ENCODE measurements around the gene KIF14. TPM values are rescaled to one million over a fixed set of nuclear protein-coding genes. Genes with fewer than 3 reads are reported as not detected.

KIF14 gene
- total and polyA plus RNA-seq, 2 experiments from 2014 or later, result 0.54 to 2.2 TPM

DNA sequence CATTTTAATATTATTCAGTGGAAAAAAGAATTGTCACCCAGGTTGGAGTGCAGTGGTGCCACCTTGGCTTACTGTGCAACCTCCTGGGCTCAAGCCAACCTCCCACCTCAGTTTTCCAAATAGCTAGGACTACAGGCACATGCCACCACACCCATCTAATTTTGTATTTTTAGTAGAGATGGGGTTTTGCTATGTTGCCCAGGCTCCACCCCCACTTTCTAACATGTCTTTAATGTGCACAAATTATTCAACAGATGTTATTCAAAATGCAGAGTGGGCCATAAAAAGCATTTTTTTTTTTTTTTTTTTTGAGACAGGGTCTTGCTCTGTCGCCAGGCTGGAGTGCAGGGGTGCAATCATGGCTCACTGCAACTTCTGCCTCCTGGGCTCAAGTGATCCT lies 31.8 kb upstream of the KIF14 start:
- no peaks in the 10 kb centered on the region for H3K79me2 ChIP-seq
- WGBS (ENCODE audit: low lambda C conversion rate, missing lambda C conversion rate), result 100% methylated on average over 1 of the region's 1 CpG
- no peak overlapping the region for H2AFZ ChIP-seq
- no peaks in the 10 kb centered on the region for H3K9me3 ChIP-seq (ENCODE audit: low read depth)
- no peak for DNase-seq (ENCODE audit: low spot score)
- H3K4me3 ChIP-seq, result no peak overlapping the region
- H3K27ac ChIP-seq, result no peak overlapping the region
- H3K9me2 ChIP-seq (replicated peaks; ENCODE audit: insufficient read depth), result no peaks in the 10 kb centered on the region
- TF ChIP-seq EZH2phosphoT487 (IDR thresholded peaks at IDR 0.05; ENCODE audit: low read depth, severe bottlenecking, unreplicated experiment) (no peak), EZH2 (IDR thresholded peaks at IDR 0.05; ENCODE audit: borderline replicate concordance) (no peak)
- TF ChIP-seq, protein P1, sequence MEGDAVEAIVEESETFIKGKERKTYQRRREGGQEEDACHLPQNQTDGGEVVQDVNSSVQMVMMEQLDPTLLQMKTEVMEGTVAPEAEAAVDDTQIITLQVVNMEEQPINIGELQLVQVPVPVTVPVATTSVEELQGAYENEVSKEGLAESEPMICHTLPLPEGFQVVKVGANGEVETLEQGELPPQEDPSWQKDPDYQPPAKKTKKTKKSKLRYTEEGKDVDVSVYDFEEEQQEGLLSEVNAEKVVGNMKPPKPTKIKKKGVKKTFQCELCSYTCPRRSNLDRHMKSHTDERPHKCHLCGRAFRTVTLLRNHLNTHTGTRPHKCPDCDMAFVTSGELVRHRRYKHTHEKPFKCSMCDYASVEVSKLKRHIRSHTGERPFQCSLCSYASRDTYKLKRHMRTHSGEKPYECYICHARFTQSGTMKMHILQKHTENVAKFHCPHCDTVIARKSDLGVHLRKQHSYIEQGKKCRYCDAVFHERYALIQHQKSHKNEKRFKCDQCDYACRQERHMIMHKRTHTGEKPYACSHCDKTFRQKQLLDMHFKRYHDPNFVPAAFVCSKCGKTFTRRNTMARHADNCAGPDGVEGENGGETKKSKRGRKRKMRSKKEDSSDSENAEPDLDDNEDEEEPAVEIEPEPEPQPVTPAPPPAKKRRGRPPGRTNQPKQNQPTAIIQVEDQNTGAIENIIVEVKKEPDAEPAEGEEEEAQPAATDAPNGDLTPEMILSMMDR (IDR thresholded peaks at IDR 0.05; ENCODE audit: poor library complexity), result no peak
- H3K27me3 ChIP-seq, result no peaks in the 10 kb centered on the region
- H4K20me1 ChIP-seq (ENCODE audit: insufficient read depth, poor library complexity, severe bottlenecking), result no peaks in the 10 kb centered on the region
- no peaks in the 10 kb centered on the region for H3K4me1 ChIP-seq (ENCODE audit: insufficient read depth)
- no peak overlapping the region for H3K4me2 ChIP-seq
- peaks cover 4% of the 10 kb centered on the region for H3K36me3 ChIP-seq (replicated peaks; ENCODE audit: insufficient read depth, low read depth)

DNA sequence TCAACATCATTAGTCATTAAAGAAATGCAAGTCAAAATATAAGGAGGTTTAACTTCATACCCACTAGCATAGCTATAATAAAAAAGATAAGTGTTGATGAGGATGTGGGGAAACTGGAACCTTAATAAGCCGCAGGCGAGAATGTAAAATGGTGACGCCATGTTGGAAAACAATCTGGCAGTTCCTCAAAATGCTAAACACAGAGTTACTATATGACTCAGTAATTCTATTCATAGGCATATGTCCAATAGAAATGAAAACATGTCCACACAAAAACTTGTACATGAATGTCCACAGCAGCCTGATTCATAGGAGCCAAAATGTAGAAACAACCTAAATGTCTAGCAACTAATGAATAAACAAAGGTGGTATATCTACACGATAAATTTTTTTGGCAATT lies 26.0 kb upstream of the KIF14 start:
- H3K36me3 ChIP-seq (replicated peaks; ENCODE audit: insufficient read depth, low read depth), result no peaks in the 10 kb centered on the region
- TF ChIP-seq EZH2phosphoT487 (IDR thresholded peaks at IDR 0.05; ENCODE audit: low read depth, severe bottlenecking, unreplicated experiment) (no peak), EZH2 (IDR thresholded peaks at IDR 0.05; ENCODE audit: borderline replicate concordance) (no peak)
- TF ChIP-seq, protein P1 (IDR thresholded peaks at IDR 0.05; ENCODE audit: poor library complexity), result no peak

DNA sequence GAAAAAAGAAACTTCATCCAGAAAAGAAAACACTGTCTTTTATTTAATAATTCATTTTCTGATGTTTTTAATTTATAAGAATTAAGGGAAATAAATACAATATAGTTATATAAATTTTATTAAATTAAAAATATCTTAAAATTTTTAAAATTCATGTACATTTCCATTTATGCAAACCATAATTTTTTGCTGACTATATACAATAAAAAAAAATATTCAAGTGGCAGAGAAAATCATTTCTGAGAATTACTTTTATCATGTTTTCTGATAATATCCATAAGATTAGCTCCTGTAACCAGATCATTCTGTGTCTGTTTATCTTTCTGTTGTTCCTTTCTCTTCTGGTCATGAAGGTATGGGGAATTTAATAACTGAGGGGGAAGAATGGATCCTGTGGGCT lies 23.5 kb upstream of the KIF14 start:
- Histone ChIP-seq H4K20me1 (ENCODE audit: insufficient read depth, poor library complexity, severe bottlenecking) (no peaks in the 10 kb centered on the region), H3K36me3 (replicated peaks; ENCODE audit: insufficient read depth, low read depth) (no peaks in the 10 kb centered on the region), H3K4me3 (no peak overlapping the region), H2AFZ (no peak overlapping the region), H3K9me2 (replicated peaks; ENCODE audit: insufficient read depth) (no peaks in the 10 kb centered on the region), H3K4me1 (ENCODE audit: insufficient read depth) (peaks cover 3% of the 10 kb centered on the region), H3K79me2 (no peaks in the 10 kb centered on the region), H3K27ac (no peak overlapping the region), H3K27me3 (no peaks in the 10 kb centered on the region), H3K4me2 (no peak overlapping the region), H3K9me3 (ENCODE audit: low read depth) (no peaks in the 10 kb centered on the region)
- TF ChIP-seq EZH2 (IDR thresholded peaks at IDR 0.05; ENCODE audit: borderline replicate concordance) (no peak), EZH2phosphoT487 (IDR thresholded peaks at IDR 0.05; ENCODE audit: low read depth, severe bottlenecking, unreplicated experiment) (no peak)
- TF ChIP-seq, protein P1 (IDR thresholded peaks at IDR 0.05; ENCODE audit: poor library complexity), result no peak
- no peak for DNase-seq (ENCODE audit: low spot score)

More for the DNA sequence above, 26.0 kb upstream of the KIF14 start:
- H3K9me2 ChIP-seq (replicated peaks; ENCODE audit: insufficient read depth), result no peaks in the 10 kb centered on the region
- no peak overlapping the region for H3K27ac ChIP-seq
- DNase-seq (ENCODE audit: low spot score), result no peak
- H2AFZ ChIP-seq, result no peak overlapping the region
- H3K4me1 ChIP-seq (ENCODE audit: insufficient read depth), result no peaks in the 10 kb centered on the region
- H3K9me3 ChIP-seq (ENCODE audit: low read depth), result no peaks in the 10 kb centered on the region
- no peak overlapping the region for H3K4me2 ChIP-seq
- H3K79me2 ChIP-seq, result no peaks in the 10 kb centered on the region
- no peaks in the 10 kb centered on the region for H3K27me3 ChIP-seq
- 95% methylated on average over 4 of the region's 4 CpGs for WGBS (ENCODE audit: low lambda C conversion rate, missing lambda C conversion rate)
- H3K4me3 ChIP-seq, result no peak overlapping the region
- H4K20me1 ChIP-seq (ENCODE audit: insufficient read depth, poor library complexity, severe bottlenecking), result no peaks in the 10 kb centered on the region

DNA sequence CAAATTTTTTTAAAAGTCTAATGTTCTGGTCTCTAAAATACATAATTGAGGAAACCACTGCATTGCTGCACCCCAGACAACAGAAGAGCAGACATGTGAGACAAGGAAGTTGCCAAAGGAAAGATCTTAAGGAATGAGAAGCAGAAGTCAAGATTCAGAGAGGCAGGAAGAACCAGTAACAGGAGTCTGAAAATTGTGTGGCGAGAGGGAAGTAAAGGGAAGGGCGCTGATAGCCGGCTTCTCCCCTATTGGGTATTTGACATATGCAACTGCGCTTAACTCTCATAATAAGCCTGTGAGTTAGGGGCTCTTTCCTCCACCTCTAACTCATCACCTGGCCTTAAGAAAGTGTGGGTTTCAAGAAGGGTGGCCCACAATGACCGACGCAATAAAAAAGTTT lies 21.9 kb upstream of the KIF14 start:
- H3K27ac ChIP-seq, result no peak overlapping the region
- no peaks in the 10 kb centered on the region for H4K20me1 ChIP-seq (ENCODE audit: insufficient read depth, poor library complexity, severe bottlenecking)
- H3K36me3 ChIP-seq (replicated peaks; ENCODE audit: insufficient read depth, low read depth), result no peaks in the 10 kb centered on the region
- H3K4me2 ChIP-seq, result no peak overlapping the region
- 96% methylated on average over 6 of the region's 6 CpGs for WGBS (ENCODE audit: low lambda C conversion rate, missing lambda C conversion rate)
- no peak overlapping the region for H2AFZ ChIP-seq
- peaks cover 3% of the 10 kb centered on the region for H3K4me1 ChIP-seq (ENCODE audit: insufficient read depth)
- no peak for DNase-seq (ENCODE audit: low spot score)
- no peak for TF ChIP-seq EZH2 (IDR thresholded peaks at IDR 0.05; ENCODE audit: borderline replicate concordance)
- TF ChIP-seq, protein P1 (IDR thresholded peaks at IDR 0.05; ENCODE audit: poor library complexity), result no peak
- TF ChIP-seq EZH2phosphoT487 (IDR thresholded peaks at IDR 0.05; ENCODE audit: low read depth, severe bottlenecking, unreplicated experiment), result no peak
- no peaks in the 10 kb centered on the region for H3K79me2 ChIP-seq
- no peaks in the 10 kb centered on the region for H3K9me3 ChIP-seq (ENCODE audit: low read depth)
- H3K27me3 ChIP-seq, result no peaks in the 10 kb centered on the region
- no peak overlapping the region for H3K4me3 ChIP-seq
- H3K9me2 ChIP-seq (replicated peaks; ENCODE audit: insufficient read depth), result no peaks in the 10 kb centered on the region

Data from hepatocyte (in vitro differentiated cells).